ENCODE measurements around the gene SCFD2. TPM values are rescaled to one million over a fixed set of nuclear protein-coding genes. Genes with fewer than 3 reads are reported as not detected.

SCFD2 gene
- total RNA-seq, 1 donor from 2014 or later, result 22.8 TPM

- Histone ChIP-seq H3K36me3 (no peaks in the 10 kb centered on the region), H3K27ac (no peak overlapping the region), H3K4me1 (no peaks in the 10 kb centered on the region), H3K4me3 (no peak overlapping the region), H3K27me3 (no peaks in the 10 kb centered on the region), H3K9me3 (no peaks in the 10 kb centered on the region)
- no peak for TF ChIP-seq CTCF (IDR thresholded peaks at IDR 0.05)
- no peak for DNase-seq (ENCODE audit: low spot score in 2 of 2)
- intact Hi-C loops (cut with DNase I), result no loop called here
Measured at GRCh38 chr4:52833941-52834525, 531.8 kb downstream of the SCFD2 start.

- Histone ChIP-seq H3K4me1 (no peaks in the 10 kb centered on the region), H3K4me3 (no peak overlapping the region), H3K27me3 (no peaks in the 10 kb centered on the region), H3K36me3 (no peaks in the 10 kb centered on the region), H3K27ac (no peak overlapping the region), H3K9me3 (no peaks in the 10 kb centered on the region)
- TF ChIP-seq CTCF (IDR thresholded peaks at IDR 0.05), result no peak
- intact Hi-C loops (cut with DNase I), result no loop called here
- no peak for DNase-seq (ENCODE audit: low spot score in 2 of 2)
Measured at GRCh38 chr4:52825460-52826090, 540.3 kb downstream of the SCFD2 start.

- H3K27ac ChIP-seq, result no peak overlapping the region
- intact Hi-C loops (cut with DNase I), result no loop called here
- H3K4me3 ChIP-seq, result no peak overlapping the region
- H3K4me1 ChIP-seq, result no peaks in the 10 kb centered on the region
- DNase-seq (ENCODE audit: low spot score in 2 of 2), result no peak
- H3K9me3 ChIP-seq, result no peaks in the 10 kb centered on the region
- TF ChIP-seq CTCF (IDR thresholded peaks at IDR 0.05), result no peak
- no peaks in the 10 kb centered on the region for H3K36me3 ChIP-seq
- H3K27me3 ChIP-seq, result no peaks in the 10 kb centered on the region
Measured at GRCh38 chr4:52824603-52825459, 541.0 kb downstream of the SCFD2 start.

- H3K9me3 ChIP-seq, result no peaks in the 10 kb centered on the region
- H3K4me1 ChIP-seq, result no peaks in the 10 kb centered on the region
- no peak overlapping the region for H3K4me3 ChIP-seq
- TF ChIP-seq CTCF (IDR thresholded peaks at IDR 0.05), result no peak
- intact Hi-C loops (cut with DNase I), result no loop called here
- no peak for DNase-seq (ENCODE audit: low spot score in 2 of 2)
- no peaks in the 10 kb centered on the region for H3K36me3 ChIP-seq
- no peak overlapping the region for H3K27ac ChIP-seq
- H3K27me3 ChIP-seq, result no peaks in the 10 kb centered on the region
Measured at GRCh38 chr4:52824270-52824602, 541.6 kb downstream of the SCFD2 start.

GRCh38 chr4:52823702-52824092 is 542.2 kb downstream of the SCFD2 start:
- Histone ChIP-seq H3K27me3 (no peaks in the 10 kb centered on the region), H3K4me3 (no peak overlapping the region), H3K4me1 (no peaks in the 10 kb centered on the region), H3K9me3 (no peaks in the 10 kb centered on the region), H3K27ac (no peak overlapping the region), H3K36me3 (no peaks in the 10 kb centered on the region)
- intact Hi-C loops (cut with DNase I), result no loop called here
- DNase-seq (ENCODE audit: low spot score in 2 of 2), result no peak
- TF ChIP-seq CTCF (IDR thresholded peaks at IDR 0.05), result no peak

Other genes starting within 250 kb of the SCFD2 start
- gene FIP1L1, start 11.6 kb upstream of the SCFD2 start, total RNA-seq, result 20.4 TPM
- 4.0 TPM for gene LNX1, start 225.4 kb upstream of the SCFD2 start, total RNA-seq